SW480 (cell line): Measurements from ENCODE around the gene NRSN2.
"Not testable (repeated sequence)": the region's sequence is repeated elsewhere in the genome, so short reads cannot be mapped to it uniquely, and the experiment has no call there.

ENCODE experiments used
- DNase-seq: peaks from one replicate; pipeline ENCODE4 v3.0.0-alpha.2; 2016; ENCODE audit warnings: low spot score

NRSN2 gene

DNA sequence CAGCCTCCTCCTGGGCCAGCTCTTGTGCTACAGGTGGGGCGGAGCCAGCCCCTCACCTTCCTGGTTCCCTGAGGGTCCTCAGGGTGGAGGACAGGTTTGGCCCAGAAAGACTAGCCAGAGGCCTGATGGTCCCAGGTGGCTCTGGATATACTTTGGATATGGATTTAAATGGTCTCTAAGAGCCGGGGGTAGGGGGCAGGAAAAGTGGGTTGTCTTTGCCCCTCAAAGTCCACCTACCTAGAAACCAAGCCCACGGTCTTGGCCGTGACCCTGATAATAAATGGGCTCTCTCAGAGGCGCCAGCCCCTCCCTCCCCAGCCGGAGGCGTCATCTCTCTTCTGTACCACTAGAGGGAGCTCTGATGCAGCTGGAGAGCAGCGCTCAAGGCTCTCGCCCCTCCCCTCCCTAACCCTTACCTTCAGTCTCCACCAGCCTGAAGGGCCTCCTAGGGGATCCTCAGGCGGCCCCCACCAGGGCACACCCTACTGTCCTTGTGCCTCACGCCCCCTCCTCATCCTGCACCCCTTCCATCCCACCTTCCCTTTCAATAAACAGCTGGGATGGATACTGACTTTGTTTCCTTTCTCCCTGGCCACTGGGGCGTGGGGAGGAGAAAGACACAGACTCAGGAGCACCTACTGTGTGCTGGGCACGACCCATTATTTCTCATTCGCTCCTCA is 7.5 kb downstream of the NRSN2 start:
- peak; percentile 79 for DNase-seq

DNA sequence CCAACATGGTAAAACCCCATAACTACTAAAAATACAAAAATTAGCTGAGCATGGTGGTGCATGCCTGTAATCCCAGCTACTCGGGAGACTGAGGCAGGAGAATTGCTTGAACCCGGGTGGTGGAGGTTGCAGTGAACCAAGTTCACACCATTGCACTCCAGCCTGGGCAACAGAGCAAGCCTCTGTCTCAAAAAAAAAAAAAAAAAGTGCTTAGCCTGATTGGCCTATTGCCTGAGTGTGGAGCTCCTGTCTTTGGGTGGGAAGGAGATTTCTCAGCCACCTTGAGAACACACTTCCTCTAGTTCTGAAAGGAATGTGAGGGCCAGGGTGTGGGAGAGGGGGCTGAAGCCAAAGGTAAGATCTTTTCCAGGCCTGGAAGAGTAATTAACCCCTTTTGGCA is 9.2 kb downstream of the NRSN2 start:
- not testable (repeated sequence) for DNase-seq

DNA sequence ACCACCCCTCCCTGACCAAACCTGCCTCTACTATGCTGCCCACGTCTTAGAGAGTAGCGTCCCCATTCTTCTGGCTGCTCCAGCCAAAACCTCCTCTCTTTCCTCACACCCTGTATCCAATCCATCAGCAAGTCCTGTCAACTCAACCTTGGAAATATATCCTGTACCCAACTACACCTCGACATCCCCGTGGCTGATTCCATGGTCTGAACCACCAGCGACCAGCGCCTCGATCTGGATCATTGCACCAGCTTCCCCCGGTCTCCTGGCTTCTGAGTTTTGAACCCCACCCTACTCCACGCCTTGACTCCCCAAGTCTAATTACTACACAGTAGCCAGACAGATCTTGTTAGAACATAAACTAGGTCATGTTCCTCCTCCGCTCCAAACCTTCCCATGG is 9.8 kb downstream of the NRSN2 start:
- no peak for DNase-seq

DNA sequence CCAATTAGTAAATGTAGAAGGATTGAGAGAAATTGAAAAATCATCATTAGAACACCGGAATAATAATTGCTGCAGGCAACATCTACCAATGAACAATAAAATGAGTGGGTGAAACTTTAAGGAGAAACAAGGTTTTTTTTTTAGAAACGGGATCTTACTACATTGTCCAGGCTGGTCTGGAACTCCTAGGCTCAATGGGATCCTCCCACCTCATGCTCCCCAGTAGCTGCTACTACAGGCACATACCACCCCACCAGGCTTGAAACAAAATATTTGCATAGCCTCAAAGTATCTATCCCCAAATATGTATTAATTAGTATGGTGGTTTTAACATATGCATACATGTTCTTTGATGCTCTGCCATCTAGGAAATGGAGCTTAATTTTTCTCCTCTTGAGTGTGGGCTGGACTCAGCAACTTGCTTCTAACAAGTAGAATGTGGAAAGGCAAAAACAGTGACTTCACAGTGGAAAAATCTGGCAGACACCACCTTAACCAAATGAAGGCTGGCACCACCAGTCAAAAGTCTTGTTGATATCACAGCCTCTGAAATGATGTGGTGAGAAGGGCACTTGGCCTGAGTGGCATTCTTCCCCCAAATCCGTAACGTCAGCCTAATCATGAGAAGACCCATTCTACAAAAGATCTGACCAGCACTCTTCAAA is 12.1 kb downstream of the NRSN2 start:
- DNase-seq: no peak

DNA sequence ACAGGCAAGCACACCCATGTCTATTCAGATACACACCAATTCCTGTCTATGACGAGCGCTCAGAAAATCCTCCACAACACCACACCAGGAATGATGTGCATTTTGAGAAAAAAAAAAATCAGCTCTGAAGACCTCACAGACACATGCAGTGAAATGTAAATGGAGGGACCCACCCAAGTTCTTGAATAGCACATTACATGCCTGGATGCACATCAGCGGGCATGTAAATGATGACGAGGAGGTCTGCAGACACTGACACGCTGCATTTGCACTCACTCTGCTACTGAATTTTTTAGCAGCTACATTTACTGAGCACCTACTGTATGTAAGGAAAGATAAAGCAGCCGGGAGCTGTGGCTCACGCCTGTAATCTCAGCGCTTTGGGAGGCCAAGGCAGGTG is 14.7 kb downstream of the NRSN2 start:
- DNase-seq: no peak

DNA sequence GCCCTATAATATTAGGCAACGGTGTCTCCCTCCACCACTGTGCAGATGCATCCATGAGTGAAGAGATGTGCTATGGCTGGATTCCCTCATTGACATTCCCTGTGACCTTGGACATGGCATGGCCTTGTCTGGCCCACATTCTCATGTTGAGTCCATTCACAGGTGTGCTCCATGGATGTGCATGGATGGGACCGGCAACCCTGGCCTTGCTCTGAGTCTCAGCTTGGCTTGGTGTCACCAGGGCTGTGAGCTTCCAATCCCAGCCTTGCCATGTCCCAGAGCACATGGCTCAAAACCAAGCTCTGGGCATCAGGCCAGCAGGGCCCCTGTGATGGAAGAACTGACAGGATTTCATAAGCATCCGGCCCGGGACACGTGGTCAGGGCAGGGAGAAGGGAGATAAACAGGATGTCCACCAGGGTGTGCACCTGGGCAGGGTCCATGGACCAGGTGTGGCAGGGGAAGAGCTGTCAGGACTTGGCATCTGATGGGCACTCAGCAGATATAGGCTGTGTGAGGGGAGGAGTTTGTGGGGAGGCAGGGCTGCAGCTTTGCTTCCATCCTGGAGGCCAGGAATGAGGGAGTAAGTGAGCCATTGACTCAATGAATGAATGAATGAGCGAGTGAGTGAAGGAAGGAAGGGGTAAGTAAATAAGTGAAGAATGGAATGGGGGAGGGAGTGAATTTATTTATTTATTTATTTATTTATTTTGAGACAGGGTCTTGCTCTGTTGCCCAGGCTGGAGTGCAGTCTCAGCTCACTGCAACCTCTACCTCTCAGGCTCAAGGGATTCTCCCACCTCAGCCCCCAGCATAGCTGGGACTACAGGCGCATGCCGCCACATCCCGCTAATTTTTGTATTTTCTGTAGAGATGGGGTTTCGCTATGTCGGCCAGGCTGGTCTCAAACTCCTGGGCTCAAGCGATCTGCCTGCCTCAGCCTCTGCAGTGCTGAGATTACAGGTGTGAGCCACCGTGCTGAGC is 15.7 kb downstream of the NRSN2 start:
- DNase-seq: peak; percentile 99

DNA sequence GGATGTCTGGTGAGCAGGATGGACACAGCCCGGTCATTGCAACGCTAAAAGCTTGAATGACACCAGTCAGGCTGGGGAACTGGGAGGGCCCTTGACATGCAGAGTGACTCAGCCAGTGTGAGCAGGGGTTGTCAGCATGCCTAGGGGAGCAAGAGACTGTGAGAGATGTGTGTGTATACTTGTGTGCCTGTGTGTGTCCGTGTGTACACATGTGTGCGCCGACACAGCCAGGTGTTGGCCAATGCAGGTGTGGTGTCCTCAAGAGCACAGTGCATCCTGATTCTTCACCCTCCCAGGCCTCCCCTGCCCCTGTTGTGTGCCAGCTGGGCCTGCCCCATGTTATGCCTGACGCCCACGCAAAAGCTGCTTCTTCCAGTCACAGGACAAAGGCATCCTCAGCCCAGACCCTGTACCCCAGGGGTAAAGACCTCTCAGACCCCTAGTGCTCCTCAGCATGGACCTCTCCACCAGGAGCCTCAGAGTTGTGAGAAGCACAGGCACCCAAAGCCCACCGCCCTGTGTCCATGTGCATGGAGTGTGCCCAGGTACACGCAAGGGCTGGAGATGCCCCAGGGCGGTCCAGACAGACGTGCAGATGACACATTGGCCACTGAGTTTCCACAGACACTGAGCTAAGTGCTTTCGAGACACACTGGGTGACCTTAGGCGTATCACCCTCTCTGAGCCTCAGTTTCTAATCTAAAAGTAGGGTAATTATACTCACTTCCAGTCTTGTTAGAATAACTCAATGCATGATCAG is 16.6 kb downstream of the NRSN2 start:
- peak; percentile 92 for DNase-seq

DNA sequence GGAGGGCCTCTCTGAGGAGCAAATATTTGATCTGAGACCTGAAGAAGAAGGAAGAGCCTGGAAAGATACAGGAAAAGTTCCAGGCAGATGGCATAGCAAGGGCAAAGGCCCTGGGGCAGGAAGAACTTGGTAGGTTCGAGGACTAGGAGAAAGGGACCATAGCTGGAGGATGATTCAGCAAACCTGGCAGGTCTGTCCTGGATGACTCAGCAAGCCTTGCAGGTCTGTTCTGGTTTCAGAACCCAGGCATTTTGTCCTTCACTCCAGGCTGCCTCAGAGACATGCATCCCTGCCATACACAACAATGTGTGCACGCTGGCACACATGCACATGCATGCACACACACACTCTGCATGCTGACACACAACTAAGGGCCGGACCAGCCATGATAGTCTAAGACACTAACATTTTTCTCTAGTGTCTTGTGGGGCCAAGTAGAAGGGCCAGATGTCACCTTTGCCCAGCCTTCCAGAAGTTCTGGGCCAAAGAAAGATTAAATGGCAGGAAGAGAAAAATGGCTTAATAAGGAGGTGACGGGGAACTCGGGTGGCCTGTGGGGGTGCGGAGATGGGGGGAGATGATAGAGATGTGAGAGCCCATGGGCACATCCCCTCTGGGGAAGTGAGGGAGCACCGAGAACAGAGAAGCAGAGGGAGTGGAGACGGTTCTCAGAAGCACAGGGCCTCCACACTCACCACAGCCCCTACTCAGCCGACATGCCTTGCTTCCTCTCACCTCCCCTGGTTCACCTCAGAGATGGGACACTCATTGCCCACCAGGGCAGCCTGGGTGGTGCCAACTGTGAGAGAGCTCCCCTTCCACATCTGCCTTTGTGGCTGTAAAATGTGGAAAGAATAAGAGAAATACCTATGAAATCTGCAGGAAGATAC is 18.2 kb downstream of the NRSN2 start:
- peak; percentile 73 for DNase-seq

DNA sequence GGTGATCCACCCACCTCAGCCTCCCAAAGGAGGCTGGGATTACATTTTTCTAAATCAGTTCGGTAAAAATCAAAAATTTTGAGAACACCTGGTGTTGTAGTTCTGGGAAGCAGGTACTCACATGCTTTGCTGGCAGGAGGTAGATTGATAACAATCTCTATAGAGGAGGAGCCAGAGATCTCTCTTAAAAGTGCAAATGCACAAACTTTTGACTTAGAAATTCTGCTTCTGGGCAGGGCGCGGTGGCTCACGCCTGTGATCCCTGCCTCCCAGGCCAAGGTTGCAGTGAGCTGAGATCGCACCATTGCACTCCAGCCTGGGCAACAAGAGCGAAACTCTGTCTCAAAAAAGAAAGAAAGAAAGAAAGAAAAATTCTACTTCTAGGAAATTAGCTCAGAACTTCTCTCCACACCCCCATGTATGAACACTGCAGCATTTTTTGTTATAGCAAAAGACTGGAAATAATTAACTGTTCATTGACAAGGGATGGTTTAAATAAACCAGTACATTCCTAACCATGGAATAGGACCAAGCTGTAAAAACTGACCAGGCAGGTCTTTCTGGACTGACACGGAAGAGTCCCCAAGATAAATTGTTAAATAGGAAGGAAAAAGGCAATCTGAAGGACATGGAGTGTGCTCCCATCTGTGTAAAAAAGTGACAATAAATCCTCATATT is 19.3 kb downstream of the NRSN2 start:
- DNase-seq: no peak

DNA sequence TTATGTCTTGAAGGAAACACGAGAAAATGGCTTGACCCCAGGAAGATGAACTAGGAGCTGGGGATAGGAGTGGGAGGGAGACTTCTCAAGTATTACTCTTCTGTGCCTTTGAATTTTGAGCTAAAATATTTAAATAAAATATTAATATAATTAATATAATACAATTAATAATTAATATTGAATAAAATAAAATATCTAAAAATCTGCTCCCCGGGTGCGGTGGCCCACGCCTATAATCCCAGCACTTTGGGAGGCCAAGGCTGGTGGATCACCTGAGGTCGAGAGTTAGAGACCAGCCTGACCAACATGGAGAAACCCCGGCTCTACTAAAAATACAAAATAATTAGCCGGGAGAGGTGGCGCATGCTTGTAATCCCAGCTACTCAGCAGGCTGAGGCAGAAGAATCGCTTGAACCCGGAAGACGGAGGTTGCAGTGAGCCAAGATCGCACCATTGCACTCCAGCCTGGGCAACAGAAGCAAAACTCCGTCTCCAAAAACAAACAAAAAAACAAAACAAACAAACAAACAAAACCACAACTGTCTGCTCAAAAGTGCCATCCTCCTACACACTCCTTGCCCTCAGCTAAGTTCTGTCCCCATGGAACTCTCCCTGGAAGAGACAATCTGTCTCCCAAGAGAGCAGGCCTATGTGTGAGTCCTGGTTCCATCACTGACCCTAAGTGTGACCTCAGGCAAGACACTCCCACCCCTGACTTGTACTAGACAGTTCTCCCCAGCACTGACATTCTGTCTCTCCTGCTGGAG is 20.0 kb downstream of the NRSN2 start:
- no peak for DNase-seq

DNA sequence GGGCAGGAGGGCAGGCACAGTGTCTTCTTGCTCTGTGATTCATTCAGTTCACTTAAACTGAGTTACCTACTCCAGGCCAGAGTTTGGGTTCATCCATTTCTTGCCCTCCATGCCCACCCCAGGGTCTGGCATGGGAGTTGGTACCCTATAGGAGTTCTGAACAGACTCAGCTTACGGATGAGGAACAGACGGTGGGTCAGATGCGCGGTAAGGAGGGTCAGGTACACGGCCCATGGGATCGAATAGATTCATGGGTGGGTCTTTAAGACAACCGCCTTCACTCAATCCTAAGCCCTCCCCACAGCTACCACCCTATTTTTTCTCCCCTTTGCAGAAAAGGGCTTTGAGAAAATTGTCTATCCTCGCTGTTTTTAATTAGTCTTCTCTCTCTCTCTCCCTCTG is 20.6 kb downstream of the NRSN2 start:
- DNase-seq: no peak

DNA sequence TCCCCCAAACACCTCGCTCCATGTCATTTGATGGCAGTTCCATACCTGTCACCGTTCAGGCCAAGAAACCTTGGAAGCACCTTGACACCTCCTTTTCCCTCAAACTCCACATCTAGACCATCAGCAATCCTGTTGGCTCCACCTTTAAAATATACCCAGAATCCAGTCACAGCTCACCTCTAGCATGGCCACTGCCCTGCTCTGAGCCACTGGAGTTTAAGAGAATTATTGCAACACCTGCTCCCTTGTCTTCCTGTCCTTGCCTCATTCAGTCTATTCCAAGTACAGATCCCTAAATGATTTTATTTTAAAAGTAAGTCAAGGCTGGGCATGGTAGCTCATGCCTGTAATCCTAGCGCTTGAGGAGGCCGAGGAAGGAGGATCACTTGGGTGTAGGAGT is 22.0 kb downstream of the NRSN2 start:
- DNase-seq: no peak

DNA sequence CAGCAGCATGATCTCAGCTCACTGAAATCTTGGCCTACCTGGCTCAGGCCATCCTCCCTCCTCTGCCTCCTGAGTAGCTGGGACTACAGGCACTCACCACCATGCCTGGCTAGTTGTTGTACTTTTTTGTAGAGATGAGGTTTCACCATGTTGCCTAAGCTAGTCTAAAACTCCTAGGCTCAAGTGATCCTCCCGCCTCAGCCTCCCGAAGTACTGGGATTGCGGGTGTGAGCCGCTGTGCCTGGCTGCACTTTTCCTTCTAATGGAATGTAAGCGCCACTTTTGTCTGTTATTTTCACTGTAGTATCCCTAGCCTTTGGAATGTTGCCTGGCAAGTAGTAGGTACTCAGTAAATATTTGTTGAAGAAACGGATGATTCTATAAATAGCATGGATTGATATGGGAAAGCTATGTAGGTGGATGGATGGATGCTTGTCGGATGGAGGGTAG is 23.3 kb downstream of the NRSN2 start:
- no peak for DNase-seq

DNA sequence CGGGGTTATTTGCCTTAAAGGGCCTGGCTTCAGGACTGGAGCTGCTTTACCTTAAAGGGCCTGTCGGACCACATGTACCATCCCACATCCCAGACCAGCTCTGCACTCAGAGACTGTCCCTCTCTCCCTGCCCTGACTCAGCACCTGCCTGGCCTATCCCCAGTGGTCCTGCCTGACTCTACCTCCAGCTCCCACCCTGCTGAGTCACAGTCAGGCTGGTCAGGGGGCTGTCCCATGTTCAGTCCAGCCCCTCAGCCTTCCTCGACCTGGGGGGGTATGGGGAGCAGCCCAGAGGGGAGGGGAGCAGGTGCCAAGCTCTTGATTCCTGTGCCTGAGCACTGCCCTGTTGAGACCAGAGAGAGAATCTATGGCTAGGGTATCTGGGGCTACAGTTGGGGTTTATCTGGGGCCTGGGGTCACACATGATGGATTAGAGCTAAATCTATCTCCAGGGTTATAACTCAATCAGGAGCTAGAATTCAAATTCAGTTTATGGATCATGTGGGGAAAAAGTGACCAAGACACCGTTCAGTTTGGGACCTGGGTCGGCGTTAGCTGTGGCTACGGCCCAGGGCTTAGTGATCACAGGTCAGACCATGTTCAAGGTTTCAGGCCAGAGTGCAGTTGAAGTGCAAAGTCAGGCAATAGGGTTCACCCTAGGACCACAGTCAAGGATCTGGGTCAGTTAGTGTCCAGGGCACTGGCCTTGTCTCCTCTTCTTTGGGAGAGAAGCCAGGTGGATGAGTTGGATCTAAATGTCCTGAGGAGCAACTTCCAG is 24.3 kb downstream of the NRSN2 start:
- DNase-seq: no peak

DNA sequence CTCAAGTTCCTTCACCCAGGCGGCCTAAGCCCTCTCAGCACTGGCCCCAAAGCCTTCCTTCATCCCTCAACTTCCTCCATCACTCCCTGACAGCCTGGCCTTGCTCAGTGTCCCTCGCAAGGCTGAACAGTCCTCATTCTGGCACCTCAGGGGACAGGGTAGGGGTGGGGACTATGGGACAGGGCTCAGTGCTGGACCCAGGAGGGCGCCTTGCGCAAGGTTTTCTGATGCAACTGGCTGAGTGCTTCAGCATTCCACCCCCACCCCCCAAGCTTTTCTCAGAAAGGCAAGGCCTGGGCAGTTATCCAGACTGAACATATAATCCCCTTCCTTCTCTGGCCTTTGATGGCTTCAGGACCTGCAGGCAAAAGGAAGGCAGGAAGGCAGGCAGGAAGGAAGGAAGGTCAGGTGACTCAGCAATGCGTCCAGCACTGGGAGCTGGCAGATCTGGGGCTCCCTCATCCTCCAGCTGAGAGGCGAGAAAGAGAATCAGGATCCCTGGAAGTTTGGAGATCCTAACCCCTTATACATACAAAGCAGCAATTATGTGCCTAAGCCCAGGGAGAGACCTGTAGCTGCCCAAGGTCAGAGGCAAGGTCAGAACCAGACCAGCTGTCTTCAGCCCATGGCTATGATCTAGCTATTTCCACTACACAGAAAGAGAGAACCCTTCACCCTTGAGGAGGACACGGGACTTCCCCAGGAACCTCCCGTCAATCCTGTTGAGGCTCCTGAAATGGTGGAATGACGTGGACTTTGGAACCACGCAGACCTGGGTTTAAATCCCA is 25.0 kb downstream of the NRSN2 start:
- DNase-seq: peak; percentile 89

DNA sequence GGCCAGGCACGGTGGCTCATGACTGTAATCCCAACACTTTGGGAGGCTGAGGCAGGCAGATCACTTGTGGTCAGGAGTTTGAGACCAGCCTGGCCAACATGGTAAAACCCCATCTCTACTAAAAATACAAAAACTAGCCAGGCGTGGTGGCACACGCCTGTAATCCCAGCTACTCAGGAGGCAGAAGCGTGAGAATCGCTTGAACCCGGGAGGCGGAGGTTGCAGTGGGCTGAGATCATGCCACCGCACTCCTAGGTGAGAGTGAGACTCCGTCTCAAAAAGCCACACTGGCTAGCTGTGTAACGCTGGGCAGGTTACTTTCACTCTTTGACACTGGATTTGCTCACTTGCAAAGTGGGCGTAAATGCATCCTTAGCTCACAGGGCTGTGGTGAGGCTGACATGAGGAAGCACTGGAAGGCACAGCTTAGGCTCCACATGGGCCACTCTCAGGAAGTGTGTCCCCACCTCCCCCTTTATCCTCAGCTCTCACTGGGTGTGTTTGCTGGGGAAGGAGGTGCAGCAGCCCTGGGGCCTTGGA is 25.7 kb downstream of the NRSN2 start:
- not testable (repeated sequence) for DNase-seq

DNA sequence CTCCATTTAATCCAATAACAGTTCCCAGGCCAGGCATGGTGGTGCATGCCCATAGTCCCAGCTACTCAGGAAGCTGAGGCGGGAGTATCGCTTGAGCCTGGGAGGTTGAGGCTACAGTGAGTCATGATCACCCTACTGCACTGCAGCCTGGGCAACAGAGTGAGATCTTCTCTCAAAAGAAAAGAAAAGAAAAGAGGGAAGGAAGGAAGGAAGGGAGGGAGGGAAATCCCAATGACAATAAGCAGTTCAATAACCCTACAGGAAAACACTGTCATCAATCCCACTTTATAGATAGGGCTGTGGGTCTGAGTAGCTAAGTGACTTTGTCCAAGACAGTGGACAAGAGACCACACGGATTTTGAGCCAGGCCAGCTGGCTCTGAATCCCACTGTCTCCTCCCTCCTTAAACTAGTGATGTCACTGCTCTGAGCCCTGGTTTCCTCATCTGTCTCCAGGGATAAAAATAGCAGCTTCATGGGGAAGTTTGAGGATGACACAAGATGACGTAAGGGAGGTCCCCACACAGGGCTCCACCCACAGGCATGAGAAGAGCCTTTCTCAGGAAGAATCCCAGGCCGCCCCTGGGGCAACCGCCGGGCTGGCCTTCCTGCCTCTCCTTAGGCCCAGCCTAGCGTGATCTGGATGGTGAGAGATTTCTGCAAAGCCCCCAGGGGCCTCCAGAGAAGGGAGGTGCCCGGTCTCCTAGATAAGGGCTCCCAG is 26.4 kb downstream of the NRSN2 start:
- DNase-seq: peak; percentile 89
